ENCODE data around the gene GDF7. TPM values are rescaled to one million over a fixed set of nuclear protein-coding genes. Genes with fewer than 3 reads are reported as not detected.

The GDF7 gene
- total and polyA plus RNA-seq, 2 donors (not counting 3 experiments of a cell fraction or from before 2014, with no cell fraction given), result 3.7 to 3.9 TPM

DNA sequence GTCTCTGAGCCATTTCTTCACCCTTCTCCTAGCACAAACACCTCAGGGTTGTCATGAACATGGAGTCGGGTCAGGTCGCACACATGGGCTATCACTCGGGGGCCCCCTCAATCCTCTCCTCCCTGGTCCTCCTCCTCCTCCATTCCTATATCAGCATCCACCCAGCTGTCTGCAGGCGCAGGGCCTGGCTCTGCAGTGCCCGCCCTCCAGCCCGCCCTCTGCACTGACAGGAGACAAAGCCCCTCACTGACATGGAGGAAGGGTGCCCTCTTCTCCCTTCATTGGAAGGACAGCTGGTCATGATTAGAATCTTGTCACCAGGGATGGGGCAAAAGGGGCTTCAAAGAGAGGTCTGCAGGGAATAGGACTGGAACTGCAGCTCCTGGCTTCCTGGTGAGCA is 37.8 kb upstream of the GDF7 start:
- no TSS peak for BruUV-seq (replicated peaks)
- Histone ChIP-seq H3K9ac (replicated peaks; ENCODE audit: extremely low read depth, insufficient read depth, low read length) (no peak overlapping the region), H2AFZ (ENCODE audit: low read depth, low read length) (no peak overlapping the region), H3K4me2 (ENCODE audit: insufficient read depth, low read length) (no peak overlapping the region), H3K9me1 (replicated peaks; ENCODE audit: control insufficient read depth, extremely low read depth, insufficient read depth, low read length) (no peaks in the 10 kb centered on the region), H3K27me3 (ENCODE audit: control insufficient read depth in 2 of 2, insufficient read depth in 2 of 2, low read length in 2 of 2) (no peaks in the 10 kb centered on the region), H3K4me3 (replicated peaks in 1 of 3; ENCODE audit: insufficient read depth in 1 of 3, low read depth in 1 of 3, low read length in 3 of 3) (no peak overlapping the region), H3K36me3 (ENCODE audit: control insufficient read depth in 2 of 2, extremely low read depth in 1 of 2, insufficient read depth in 2 of 2, low read length in 2 of 2) (peaks cover 0 to 3% of the 10 kb centered on the region in 2 experiments), H3K9me3 (replicated peaks; ENCODE audit: control insufficient read depth, insufficient read depth, low read length) (no peaks in the 10 kb centered on the region), H4K20me1 (replicated peaks; ENCODE audit: control insufficient read depth, extremely low read depth, insufficient read depth, low read length) (no peaks in the 10 kb centered on the region), H3K4me1 (ENCODE audit: control insufficient read depth, extremely low read depth, insufficient read depth, low read length) (peaks cover 5% of the 10 kb centered on the region), H3K27ac (ENCODE audit: insufficient read depth, low read depth, low read length) (no peak overlapping the region), H3K79me2 (ENCODE audit: control insufficient read depth, insufficient read depth, low read length) (no peaks in the 10 kb centered on the region)
- POLR2A ChIA-PET, result no interaction called here
- CTCF ChIA-PET, result interaction anchor here (2.1 kb wide), 1 partner anchor 11 kb away, joined by 4 read pairs; no protein-coding TSS in a partner anchor
- DNase-seq (ENCODE audit: low read depth, low spot score) (no peak), FAIRE-seq (no peak)
- dilution Hi-C loops (cut with MboI; ENCODE audit: extremely low pct_ligation_motif_present, low sequenced_read_pairs) (no loop called here), intact Hi-C loops (cut with micrococcal nuclease) (no loop called here)
- no peak for TF ChIP-seq EZH2 (IDR thresholded peaks at IDR 0.05; ENCODE audit: borderline replicate concordance, low read depth, low read length, severe bottlenecking)
- TF ChIP-seq POLR2AphosphoS5 (IDR thresholded peaks at IDR 0.05; ENCODE audit: insufficient read depth, low read depth, low read length), result no peak
- no peak for TF ChIP-seq FOS (IDR thresholded peaks at IDR 0.05; ENCODE audit: borderline replicate concordance, insufficient read depth, low read length)
- TF ChIP-seq MYC (IDR thresholded peaks at IDR 0.05; ENCODE audit: low read depth, low read length), result no peak
- no peak for TF ChIP-seq JUN (IDR thresholded peaks at IDR 0.05; ENCODE audit: borderline replicate concordance, insufficient read depth, insufficient read length, low read depth)
- TF ChIP-seq POLR2A (IDR thresholded peaks at IDR 0.05; ENCODE audit: low read depth, low read length), result no peak
- TF ChIP-seq, protein P1, sequence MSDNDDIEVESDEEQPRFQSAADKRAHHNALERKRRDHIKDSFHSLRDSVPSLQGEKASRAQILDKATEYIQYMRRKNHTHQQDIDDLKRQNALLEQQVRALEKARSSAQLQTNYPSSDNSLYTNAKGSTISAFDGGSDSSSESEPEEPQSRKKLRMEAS (IDR thresholded peaks at IDR 0.05; ENCODE audit: insufficient read depth, insufficient read length), result no peak
- TF ChIP-seq, protein P2, sequence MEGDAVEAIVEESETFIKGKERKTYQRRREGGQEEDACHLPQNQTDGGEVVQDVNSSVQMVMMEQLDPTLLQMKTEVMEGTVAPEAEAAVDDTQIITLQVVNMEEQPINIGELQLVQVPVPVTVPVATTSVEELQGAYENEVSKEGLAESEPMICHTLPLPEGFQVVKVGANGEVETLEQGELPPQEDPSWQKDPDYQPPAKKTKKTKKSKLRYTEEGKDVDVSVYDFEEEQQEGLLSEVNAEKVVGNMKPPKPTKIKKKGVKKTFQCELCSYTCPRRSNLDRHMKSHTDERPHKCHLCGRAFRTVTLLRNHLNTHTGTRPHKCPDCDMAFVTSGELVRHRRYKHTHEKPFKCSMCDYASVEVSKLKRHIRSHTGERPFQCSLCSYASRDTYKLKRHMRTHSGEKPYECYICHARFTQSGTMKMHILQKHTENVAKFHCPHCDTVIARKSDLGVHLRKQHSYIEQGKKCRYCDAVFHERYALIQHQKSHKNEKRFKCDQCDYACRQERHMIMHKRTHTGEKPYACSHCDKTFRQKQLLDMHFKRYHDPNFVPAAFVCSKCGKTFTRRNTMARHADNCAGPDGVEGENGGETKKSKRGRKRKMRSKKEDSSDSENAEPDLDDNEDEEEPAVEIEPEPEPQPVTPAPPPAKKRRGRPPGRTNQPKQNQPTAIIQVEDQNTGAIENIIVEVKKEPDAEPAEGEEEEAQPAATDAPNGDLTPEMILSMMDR (IDR thresholded peaks at IDR 0.05; ENCODE audit: extremely low read depth in 1 of 2, insufficient read depth in 1 of 2, low read depth in 1 of 2, low read length in 2 of 2), result no peak
- TF ChIP-seq GATA2 (IDR thresholded peaks at IDR 0.05; ENCODE audit: insufficient read depth, insufficient read length, low read depth, low read length), result no peak
